Pancreas (tissue), 10 donors: ENCODE measurements around the gene ARHGAP6. TPM values are rescaled to one million over a fixed set of nuclear protein-coding genes. Genes with fewer than 3 reads are reported as not detected.
"Not testable (repeated sequence)": the region's sequence is repeated elsewhere in the genome, so short reads cannot be mapped to it uniquely, and the experiment has no call there.

Source experiments
- ATAC-seq, 4 donors: fragments of 200-7000 bp; cut with Tn5 transposase; one replicate each; pipeline versions ENCODE4 v1.8.0 to v1.9.1; 2020; ENCODE audit warnings: mild to moderate bottlenecking in 4 of 4, moderate library complexity in 4 of 4
- DNase-seq, 6 donors: peaks; one replicate each; pipeline ENCODE4 v3.0.0-alpha.2; 2020
- FAIRE-seq: peaks from 2 replicates; lab custom pipeline; 2012; peaks lifted over from hg19 to GRCh38; lab: Jason Lieb, UNC
- H3K27ac ChIP-seq, 4 donors: fragments of 200-600 bp; sonication (generic); 1 replicate in 3 of 4; 2 replicates in 1 of 4; pipeline versions ENCODE4 v1.5.0 to v1.8.0; 2020
- H3K27me3 ChIP-seq, 4 donors: fragments of 200-600 bp; one replicate each; pipeline ENCODE4 v1.8.0; 2021
- H3K36me3 ChIP-seq, 3 donors: fragments of 200-600 bp; sonication (generic) in 1 of 3; one replicate each; pipeline versions ENCODE4 v1.5.0 to v1.8.0; 2020 to 2021
- H3K4me1 ChIP-seq, 3 donors: fragments of 200-600 bp; one replicate each; pipeline ENCODE4 v1.8.0; 2021
- H3K4me3 ChIP-seq, 4 donors: fragments of 200-600 bp; sonication (generic) in 2 of 4; one replicate each; pipeline versions ENCODE4 v1.5.0 to v1.8.0; 2020 to 2021
- H3K9me3 ChIP-seq, 4 donors: fragments of 200-600 bp; one replicate each; pipeline ENCODE4 v1.8.0; 2021
- WGBS, 2 donors: extraction: QIAGEN DNeasy Blood & Tissue Kit; methylation state at CpG; one replicate each; pipeline ENCODE4 v1.1.7; 2013; 5-methylcytosine and 5-hydroxymethylcytosine counted together
- intact Hi-C, 3 donors: fragments of 100-400 bp; cut with DNase I; formaldehyde crosslinking; loops; one replicate each; pipeline versions ENCODE4 v1.11.1 to v1.14.2; 2022
- polyA plus RNA-seq, 2 donors: library from polyadenylated mRNA; stranded (reverse); fragments of 200-250 nt; gene quantifications; one replicate each; pipeline ENCODE4 v1.2.3, GENCODE V29; 2013
- total RNA-seq, 6 donors: library from RNA; stranded (reverse); fragmentation: NEBNext Ultra II Directional in 4 of 6; extraction: Animal tissue kit (Norgen Biotek cat#: 25700) in 4 of 6; gene quantifications; one replicate each; pipeline versions ENCODE4 v1.2.1 to v1.2.4, GENCODE V29; 2021 to 2023
- TF ChIP-seq, protein P1 (sequence below), 4 donors: fragments of 200-600 bp; sonication (generic) in 3 of 4; IDR thresholded peaks; one replicate each; pipeline versions ENCODE4 v1.5.0 to v1.8.0; 2021; ENCODE audit warnings: antibody characterized with exemption in 4 of 4
- donor health status: healthy with polysubstance abuse.
- donor health status: DM: no; HTN: no; CAD: no; lungs with moderate emphysema.
- donor health status: DM: no; HTN: no; CAD: no.
- donor health status: control.
- donor health status: control.
- donor health status: Bipolar disorder and iron deficiency.
- donor health status: DM: yes; HTN: yes; CAD: no.
- donor health status: DM: no; HTN: no; CAD: no.
- donor health status: DM: no; HTN: no; CAD: no.
- donor health status: DM: yes; HTN: yes; CAD: no.

Gene ARHGAP6
- total and polyA plus RNA-seq, 8 donors = 0.79 to 3.3 (median 1.1) TPM

DNA sequence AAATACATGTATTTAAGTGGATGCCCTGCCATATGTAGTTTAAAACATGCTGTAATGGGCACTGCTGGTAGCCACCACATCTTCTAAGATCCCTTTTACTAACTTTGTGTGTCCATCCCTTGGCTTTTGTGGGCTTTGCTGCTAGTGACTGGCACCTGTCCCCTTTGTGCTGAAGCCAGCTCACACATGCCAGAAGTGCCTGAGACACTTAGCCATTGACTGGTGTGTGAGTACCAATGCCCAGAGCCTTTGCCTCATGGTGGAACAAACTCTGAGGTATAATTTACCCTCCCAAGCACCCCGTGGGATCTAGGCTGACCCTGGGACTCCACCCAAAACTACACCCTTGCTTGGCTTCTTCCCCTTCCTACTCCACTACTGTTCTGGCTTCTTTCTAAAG is 33.0 kb downstream of the ARHGAP6 start:
- peaks cover 0 to 4% (median 0%) of the 10 kb centered on the region in 4 donors for H3K27me3 ChIP-seq
- 8 to 37% methylated on average over 1 of the region's 1 CpG for WGBS, 2 donors
- H3K36me3 ChIP-seq = no peaks in the 10 kb centered on the region
- no peaks in the 10 kb centered on the region for H3K9me3 ChIP-seq
- ATAC-seq (no peak), FAIRE-seq (no peak), DNase-seq (no peak)
- H3K4me1 ChIP-seq = no peaks in the 10 kb centered on the region
- intact Hi-C loops = no loop called here
- H3K4me3 ChIP-seq = no peak overlapping the region
- TF ChIP-seq, protein P1, sequence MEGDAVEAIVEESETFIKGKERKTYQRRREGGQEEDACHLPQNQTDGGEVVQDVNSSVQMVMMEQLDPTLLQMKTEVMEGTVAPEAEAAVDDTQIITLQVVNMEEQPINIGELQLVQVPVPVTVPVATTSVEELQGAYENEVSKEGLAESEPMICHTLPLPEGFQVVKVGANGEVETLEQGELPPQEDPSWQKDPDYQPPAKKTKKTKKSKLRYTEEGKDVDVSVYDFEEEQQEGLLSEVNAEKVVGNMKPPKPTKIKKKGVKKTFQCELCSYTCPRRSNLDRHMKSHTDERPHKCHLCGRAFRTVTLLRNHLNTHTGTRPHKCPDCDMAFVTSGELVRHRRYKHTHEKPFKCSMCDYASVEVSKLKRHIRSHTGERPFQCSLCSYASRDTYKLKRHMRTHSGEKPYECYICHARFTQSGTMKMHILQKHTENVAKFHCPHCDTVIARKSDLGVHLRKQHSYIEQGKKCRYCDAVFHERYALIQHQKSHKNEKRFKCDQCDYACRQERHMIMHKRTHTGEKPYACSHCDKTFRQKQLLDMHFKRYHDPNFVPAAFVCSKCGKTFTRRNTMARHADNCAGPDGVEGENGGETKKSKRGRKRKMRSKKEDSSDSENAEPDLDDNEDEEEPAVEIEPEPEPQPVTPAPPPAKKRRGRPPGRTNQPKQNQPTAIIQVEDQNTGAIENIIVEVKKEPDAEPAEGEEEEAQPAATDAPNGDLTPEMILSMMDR (IDR thresholded peaks at IDR 0.05) = no peak
- no peak overlapping the region for H3K27ac ChIP-seq

DNA sequence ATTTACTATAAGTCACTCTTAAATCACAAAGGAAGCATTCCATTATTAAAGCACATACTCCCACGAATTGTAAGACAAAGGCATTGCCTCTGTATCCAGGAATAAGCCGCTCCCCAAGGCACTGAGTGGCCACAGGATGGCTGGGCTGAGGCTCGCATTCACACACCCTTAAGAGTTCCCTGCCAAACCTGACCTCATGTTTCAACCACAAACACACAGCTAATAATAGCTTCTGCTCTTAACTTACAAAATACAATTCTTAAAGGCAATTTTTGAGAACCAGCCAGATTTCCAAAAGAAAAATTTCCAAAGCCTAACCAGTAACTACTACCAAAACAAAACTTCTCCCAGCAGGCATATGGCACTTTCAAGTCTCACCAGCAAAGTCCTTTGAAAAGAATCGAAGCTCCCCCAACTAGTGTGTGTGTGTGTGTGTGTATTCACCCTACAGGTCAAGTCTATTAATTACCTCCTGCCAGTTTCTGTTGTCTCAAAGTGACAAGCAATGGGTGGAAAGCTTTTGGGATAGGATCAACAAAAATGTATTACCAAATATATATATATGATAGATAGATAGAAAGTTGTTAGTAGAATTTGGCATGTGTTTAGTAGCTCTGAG is 36.0 kb downstream of the ARHGAP6 start:
- FAIRE-seq (no peak), ATAC-seq (no peak), DNase-seq (no peak)
- no peak overlapping the region for H3K4me3 ChIP-seq
- H3K27me3 ChIP-seq = peaks cover 0 to 11% (median 7%) of the 10 kb centered on the region in 4 donors
- no peaks in the 10 kb centered on the region for H3K36me3 ChIP-seq
- WGBS, 2 donors = 33 to 34% methylated on average over 4 of the region's 4 CpGs
- intact Hi-C loops = no loop called here
- peaks cover 0 to 7% (median 0%) of the 10 kb centered on the region in 4 donors for H3K9me3 ChIP-seq
- TF ChIP-seq, protein P1 (IDR thresholded peaks at IDR 0.05) = no peak
- H3K4me1 ChIP-seq = no peaks in the 10 kb centered on the region
- H3K27ac ChIP-seq = no peak overlapping the region

DNA sequence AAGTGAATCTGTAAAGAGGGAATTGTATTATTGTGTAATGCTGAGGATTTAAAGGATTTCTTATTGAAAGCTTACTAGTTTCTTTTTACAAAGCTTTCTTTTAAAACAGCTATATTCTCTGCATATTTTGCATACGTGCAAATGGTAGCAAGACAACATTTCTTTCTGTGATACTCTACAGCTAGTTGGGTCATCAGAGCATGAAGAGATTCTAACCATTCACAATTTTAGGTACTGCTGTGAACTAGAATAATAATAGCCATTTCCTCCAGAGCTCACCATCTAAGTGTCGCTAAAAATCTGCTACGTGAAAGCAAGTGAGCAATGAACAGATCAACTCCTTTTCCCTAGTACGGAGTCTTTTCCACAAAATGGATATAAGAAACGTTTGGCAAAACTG is 37.3 kb downstream of the ARHGAP6 start:
- intact Hi-C loops = no loop called here
- no peak for FAIRE-seq
- H3K27me3 ChIP-seq = peaks cover 0 to 11% (median 7%) of the 10 kb centered on the region in 4 donors
- H3K4me1 ChIP-seq = no peaks in the 10 kb centered on the region
- TF ChIP-seq, protein P1 (IDR thresholded peaks at IDR 0.05) = no peak
- no peak overlapping the region for H3K27ac ChIP-seq
- no peak overlapping the region for H3K4me3 ChIP-seq
- DNase-seq = no peak
- 57 to 67% methylated on average over 5 of the region's 5 CpGs for WGBS, 2 donors
- H3K9me3 ChIP-seq = peaks cover 0 to 7% (median 0%) of the 10 kb centered on the region in 4 donors
- no peak for ATAC-seq
- no peaks in the 10 kb centered on the region for H3K36me3 ChIP-seq

DNA sequence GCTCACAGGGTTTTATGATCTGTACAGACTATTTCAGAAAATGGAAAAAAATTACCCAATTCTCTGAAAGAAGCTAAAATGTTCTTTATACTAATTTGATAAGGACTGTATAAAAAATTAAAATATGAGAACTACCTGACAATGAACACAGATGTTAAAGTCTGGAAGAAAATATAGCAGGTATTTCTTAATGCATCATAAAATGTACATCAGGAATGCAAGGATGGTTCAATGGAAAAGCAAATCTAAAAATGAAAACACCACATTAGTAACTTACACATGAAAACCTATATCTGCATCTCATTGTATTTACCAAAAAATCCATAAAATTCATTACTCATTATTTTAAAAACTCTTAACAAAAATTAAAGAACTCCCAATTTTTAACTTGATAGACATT is 39.4 kb downstream of the ARHGAP6 start:
- intact Hi-C loops = no loop called here
- no peaks in the 10 kb centered on the region for H3K36me3 ChIP-seq
- no peak for FAIRE-seq
- TF ChIP-seq, protein P1 (IDR thresholded peaks at IDR 0.05) = no peak
- peaks cover 0 to 11% (median 5%) of the 10 kb centered on the region in 4 donors for H3K27me3 ChIP-seq
- peaks cover 0 to 7% (median 0%) of the 10 kb centered on the region in 4 donors for H3K9me3 ChIP-seq
- no peaks in the 10 kb centered on the region for H3K4me1 ChIP-seq
- no peak for DNase-seq
- H3K4me3 ChIP-seq = no peak overlapping the region
- no peak for ATAC-seq
- H3K27ac ChIP-seq = no peak overlapping the region

DNA sequence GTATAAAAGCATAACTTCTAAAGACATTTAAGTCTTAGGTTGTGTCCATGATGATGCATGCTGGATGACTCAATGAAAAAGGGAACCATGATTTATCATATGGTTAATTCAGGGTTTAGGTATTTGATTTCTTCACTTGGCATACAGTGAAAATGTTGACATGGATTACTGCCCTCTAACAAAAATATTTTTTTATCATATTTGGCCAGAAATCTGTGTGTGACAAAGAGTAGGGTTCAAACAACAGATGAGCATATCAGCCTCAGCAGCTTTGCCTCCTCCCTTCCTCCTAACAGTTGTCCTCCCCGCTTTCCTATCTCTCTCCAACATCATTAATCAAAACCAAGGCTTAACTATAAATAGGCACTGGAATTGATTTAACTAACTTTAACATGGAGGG is 46.3 kb downstream of the ARHGAP6 start:
- Histone ChIP-seq H3K4me3 (no peak overlapping the region), H3K27me3 (peaks cover 0 to 4% (median 1%) of the 10 kb centered on the region in 4 donors), H3K27ac (no peak overlapping the region), H3K9me3 (no peaks in the 10 kb centered on the region), H3K36me3 (no peaks in the 10 kb centered on the region), H3K4me1 (no peaks in the 10 kb centered on the region)
- TF ChIP-seq, protein P1 (IDR thresholded peaks at IDR 0.05) = no peak
- DNase-seq = no peak
- intact Hi-C loops = no loop called here
- ATAC-seq = no peak
- FAIRE-seq = no peak
- 8% methylated on average over 1 of the region's 1 CpG for WGBS, 2 donors

DNA sequence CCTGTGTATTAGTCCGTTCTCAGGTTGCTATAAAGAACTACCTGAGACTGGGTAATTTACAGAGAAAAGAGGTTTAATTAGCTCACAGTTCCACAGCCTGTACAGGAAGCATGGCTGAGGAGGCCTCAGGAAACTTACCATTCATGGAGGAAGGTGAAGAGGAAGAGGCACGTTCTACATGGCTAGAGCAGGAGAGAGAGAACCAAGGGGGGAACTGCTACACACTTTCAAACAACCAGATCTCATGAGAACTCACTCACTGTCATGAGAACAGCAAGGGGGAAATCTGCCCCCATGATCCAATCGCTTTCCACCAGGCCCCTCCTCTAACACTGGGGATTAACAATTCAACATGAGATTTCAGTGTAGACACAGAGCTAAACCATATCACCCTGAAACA is 51.5 kb downstream of the ARHGAP6 start:
- FAIRE-seq, H3K27me3 ChIP-seq, DNase-seq, H3K27ac ChIP-seq, ATAC-seq, H3K4me1 ChIP-seq, intact Hi-C loops, H3K9me3 ChIP-seq, H3K4me3 ChIP-seq, H3K36me3 ChIP-seq: not testable (repeated sequence)
- WGBS, 2 donors = 58 to 62% methylated on average over 3 of the region's 3 CpGs
